Activated CD8-positive, alpha-beta memory T cell treated with anti-CD3 and anti-CD28 coated beads for 4 hours (primary cell): ENCODE results near the gene RCOR1.

Experiments used
- DNase-seq, 2 donors: peaks; one replicate each; pipeline ENCODE4 v3.0.0-alpha.2; 2020; ENCODE audit warnings: low read depth in 2 of 2

The RCOR1 gene

GRCh38 chr14:102678394-102678793, 85.9 kb downstream of the RCOR1 start:
- DNase-seq = no peak

GRCh38 chr14:102683399-102684297, 91.2 kb downstream of the RCOR1 start:
- no peak for DNase-seq

GRCh38 chr14:102684298-102684663, 91.8 kb downstream of the RCOR1 start:
- DNase-seq = no peak

GRCh38 chr14:102686196-102686801, 93.8 kb downstream of the RCOR1 start:
- DNase-seq = no peak

GRCh38 chr14:102688290-102688689, 95.8 kb downstream of the RCOR1 start:
- DNase-seq = no peak

GRCh38 chr14:102690509-102691286, 98.2 kb downstream of the RCOR1 start:
- DNase-seq = no peak

- DNase-seq = no peak
Measured at GRCh38 chr14:102691763-102692162, 99.3 kb downstream of the RCOR1 start.

- DNase-seq = no peak
Measured at GRCh38 chr14:102692334-102692733, 99.9 kb downstream of the RCOR1 start.

- no peak for DNase-seq
Measured at GRCh38 chr14:102693006-102693755, 100.7 kb downstream of the RCOR1 start.

- DNase-seq = peak; percentile 9 to 34
Measured at GRCh38 chr14:102694530-102695166, 102.2 kb downstream of the RCOR1 start.

- DNase-seq = no peak
Measured at GRCh38 chr14:102695167-102695555, 102.7 kb downstream of the RCOR1 start.

GRCh38 chr14:102696332-102696731, 103.9 kb downstream of the RCOR1 start:
- DNase-seq = no peak

GRCh38 chr14:102696856-102697495, 104.5 kb downstream of the RCOR1 start:
- no peak for DNase-seq

- no peak for DNase-seq
Measured at GRCh38 chr14:102697501-102697900, 105.1 kb downstream of the RCOR1 start.

- DNase-seq = no peak
Measured at GRCh38 chr14:102699416-102700110, 107.1 kb downstream of the RCOR1 start.

- DNase-seq = no peak
Measured at GRCh38 chr14:102708494-102708893, 116.0 kb downstream of the RCOR1 start.

- no peak for DNase-seq
Measured at GRCh38 chr14:102711207-102711606, 118.8 kb downstream of the RCOR1 start.

- no peak for DNase-seq
Measured at GRCh38 chr14:102711946-102712345, 119.5 kb downstream of the RCOR1 start.

GRCh38 chr14:102717276-102717675, 124.8 kb downstream of the RCOR1 start:
- DNase-seq = no peak

- no peak for DNase-seq
Measured at GRCh38 chr14:102722646-102723045, 130.2 kb downstream of the RCOR1 start.
